ENCODE measurements around the gene F3. TPM values are rescaled to one million over a fixed set of nuclear protein-coding genes. Genes with fewer than 3 reads are reported as not detected.

The F3 gene
- polyA plus RNA-seq, 3 donors = 0.29 to 3.7 (median 0.77) TPM

GRCh38 chr1:94515296-94515947 is 26.1 kb downstream of the F3 start:
- intact Hi-C loops (cut with micrococcal nuclease) = no loop called here
- peaks cover 0 to 2% (median 0%) of the 10 kb centered on the region in 7 donors for H3K9me3 Mint-ChIP-seq

DNA sequence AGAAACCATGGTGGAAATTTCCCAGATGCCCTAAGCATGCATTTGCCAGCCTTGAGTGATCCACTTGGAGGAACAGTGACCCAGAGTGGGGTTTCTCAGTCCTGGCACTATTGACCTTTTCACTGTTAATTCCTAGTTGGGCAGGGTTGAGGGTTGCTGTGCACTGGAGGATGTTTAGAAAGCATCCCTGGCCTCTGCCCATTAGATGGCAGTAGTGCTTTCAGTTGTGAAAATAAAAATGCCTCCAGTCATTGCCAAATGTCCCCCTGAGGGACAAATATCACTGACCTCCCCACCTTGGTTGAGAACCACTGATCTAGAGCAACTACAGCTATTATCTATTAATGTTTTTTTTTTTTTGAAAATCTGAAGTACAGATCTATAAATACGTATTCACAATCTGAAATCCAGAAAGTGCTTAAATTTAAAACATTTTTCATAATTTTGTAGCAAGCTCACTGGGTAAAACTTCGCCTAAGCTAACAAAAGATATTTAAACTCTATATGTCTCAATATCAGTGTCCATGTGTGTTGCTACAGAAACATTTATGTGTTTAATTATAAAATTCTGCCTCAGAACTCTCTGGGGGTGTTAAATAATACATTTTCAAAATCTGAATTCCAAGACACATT is 27.3 kb downstream of the F3 start:
- intact Hi-C loops (cut with micrococcal nuclease) = no loop called here
- H3K4me3 Mint-ChIP-seq = no peak overlapping the region
- H3K4me2 ChIP-seq (replicated peaks; ENCODE audit: extremely low read depth, low read length, poor library complexity, severe bottlenecking) = no peak overlapping the region
- no peaks in the 10 kb centered on the region for H3K79me2 ChIP-seq (ENCODE audit: insufficient read depth, low read length)
- no peaks in the 10 kb centered on the region for H4K20me1 ChIP-seq (ENCODE audit: insufficient read depth, low read length)
- TF ChIP-seq, protein P1, sequence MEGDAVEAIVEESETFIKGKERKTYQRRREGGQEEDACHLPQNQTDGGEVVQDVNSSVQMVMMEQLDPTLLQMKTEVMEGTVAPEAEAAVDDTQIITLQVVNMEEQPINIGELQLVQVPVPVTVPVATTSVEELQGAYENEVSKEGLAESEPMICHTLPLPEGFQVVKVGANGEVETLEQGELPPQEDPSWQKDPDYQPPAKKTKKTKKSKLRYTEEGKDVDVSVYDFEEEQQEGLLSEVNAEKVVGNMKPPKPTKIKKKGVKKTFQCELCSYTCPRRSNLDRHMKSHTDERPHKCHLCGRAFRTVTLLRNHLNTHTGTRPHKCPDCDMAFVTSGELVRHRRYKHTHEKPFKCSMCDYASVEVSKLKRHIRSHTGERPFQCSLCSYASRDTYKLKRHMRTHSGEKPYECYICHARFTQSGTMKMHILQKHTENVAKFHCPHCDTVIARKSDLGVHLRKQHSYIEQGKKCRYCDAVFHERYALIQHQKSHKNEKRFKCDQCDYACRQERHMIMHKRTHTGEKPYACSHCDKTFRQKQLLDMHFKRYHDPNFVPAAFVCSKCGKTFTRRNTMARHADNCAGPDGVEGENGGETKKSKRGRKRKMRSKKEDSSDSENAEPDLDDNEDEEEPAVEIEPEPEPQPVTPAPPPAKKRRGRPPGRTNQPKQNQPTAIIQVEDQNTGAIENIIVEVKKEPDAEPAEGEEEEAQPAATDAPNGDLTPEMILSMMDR (IDR thresholded peaks at IDR 0.05) = peak; percentile 65
- peaks cover 30 to 42% of the 10 kb centered on the region in 2 donors for H3K36me3 Mint-ChIP-seq
- WGBS (ENCODE audit: insufficient coverage) = no CpG with 5 or more reads among the region's 2 CpGs
- no peak overlapping the region for H3K4me3 ChIP-seq (replicated peaks in 1 of 3; ENCODE audit: low read depth in 2 of 3, low read length in 3 of 3)
- peak; percentile 6 to 32 (median 27) for DNase-seq
- no peaks in the 10 kb centered on the region for H3K4me1 ChIP-seq (ENCODE audit: control insufficient read depth in 1 of 2, insufficient read depth in 2 of 2, low read length in 2 of 2)
- no peaks in the 10 kb centered on the region for H3K27me3 ChIP-seq (ENCODE audit: control insufficient read depth in 2 of 2, insufficient read depth in 2 of 2, low read length in 2 of 2)
- H3K9me3 Mint-ChIP-seq = peaks cover 0 to 2% (median 0%) of the 10 kb centered on the region in 7 donors
- H3K27ac Mint-ChIP-seq = no peak overlapping the region
- no peaks in the 10 kb centered on the region for H3K9me3 ChIP-seq (replicated peaks in 1 of 2; ENCODE audit: control insufficient read depth in 1 of 2, insufficient read depth in 1 of 2, low read length in 2 of 2)
- H3K27ac ChIP-seq (ENCODE audit: low read depth in 1 of 2, low read length in 2 of 2) = no peak overlapping the region
- no peaks in the 10 kb centered on the region for H3K27me3 Mint-ChIP-seq (ENCODE audit: low read depth in 3 of 3)
- H3K4me1 Mint-ChIP-seq = no peaks in the 10 kb centered on the region
- H3K9ac ChIP-seq (ENCODE audit: insufficient read depth, low read length, poor library complexity, severe bottlenecking) = no peak overlapping the region
- H3K36me3 ChIP-seq (replicated peaks in 1 of 2; ENCODE audit: control insufficient read depth in 1 of 2, insufficient read depth in 2 of 2, low read length in 2 of 2) = peaks cover 12 to 40% of the 10 kb centered on the region in 2 donors
- no peak overlapping the region for H2AFZ ChIP-seq (ENCODE audit: insufficient read depth, low read depth, low read length, poor library complexity, severe bottlenecking)

More at GRCh38 chr1:94515296-94515947, 26.1 kb downstream of the F3 start:
- Histone ChIP-seq H3K36me3 (replicated peaks in 1 of 2; ENCODE audit: control insufficient read depth in 1 of 2, insufficient read depth in 2 of 2, low read length in 2 of 2) (peaks cover 12 to 40% of the 10 kb centered on the region in 2 donors), H3K4me1 (ENCODE audit: control insufficient read depth in 1 of 2, insufficient read depth in 2 of 2, low read length in 2 of 2) (no peaks in the 10 kb centered on the region), H3K79me2 (ENCODE audit: insufficient read depth, low read length) (no peaks in the 10 kb centered on the region), H2AFZ (ENCODE audit: insufficient read depth, low read depth, low read length, poor library complexity, severe bottlenecking) (no peak overlapping the region), H3K4me2 (replicated peaks; ENCODE audit: extremely low read depth, low read length, poor library complexity, severe bottlenecking) (no peak overlapping the region), H3K9ac (ENCODE audit: insufficient read depth, low read length, poor library complexity, severe bottlenecking) (no peak overlapping the region), H3K9me3 (replicated peaks in 1 of 2; ENCODE audit: control insufficient read depth in 1 of 2, insufficient read depth in 1 of 2, low read length in 2 of 2) (no peaks in the 10 kb centered on the region), H3K27me3 (ENCODE audit: control insufficient read depth in 2 of 2, insufficient read depth in 2 of 2, low read length in 2 of 2) (no peaks in the 10 kb centered on the region), H4K20me1 (ENCODE audit: insufficient read depth, low read length) (no peaks in the 10 kb centered on the region), H3K27ac (ENCODE audit: low read depth in 1 of 2, low read length in 2 of 2) (no peak overlapping the region), H3K4me3 (replicated peaks in 1 of 3; ENCODE audit: low read depth in 2 of 3, low read length in 3 of 3) (no peak overlapping the region)
- no peak overlapping the region for H3K27ac Mint-ChIP-seq
- DNase-seq = no peak
- TF ChIP-seq, protein P1 (IDR thresholded peaks at IDR 0.05) = no peak
- WGBS (ENCODE audit: insufficient coverage) = no CpG with 5 or more reads among the region's 1 CpG
- H3K4me1 Mint-ChIP-seq = no peaks in the 10 kb centered on the region
- H3K27me3 Mint-ChIP-seq (ENCODE audit: low read depth in 3 of 3) = no peaks in the 10 kb centered on the region
- H3K4me3 Mint-ChIP-seq = no peak overlapping the region
- peaks cover 29 to 35% of the 10 kb centered on the region in 2 donors for H3K36me3 Mint-ChIP-seq
